Activated naive CD8-positive, alpha-beta T cell treated with anti-CD3 and anti-CD28 coated beads, Interleukin-2, amount 50 U/mL, for 24 hours (primary cell): ENCODE results near the gene LEMD3.
"Not testable (repeated sequence)": the region's sequence is repeated elsewhere in the genome, so short reads cannot be mapped to it uniquely, and the experiment has no call there.

Experiments
- ATAC-seq: fragments of 150-1000 bp; cut with Tn5 transposase; one replicate; pipeline ENCODE4 v1.10.0; 2021
- DNase-seq: peaks from one replicate; pipeline ENCODE4 v3.0.0; 2021
- H3K27ac Mint-ChIP-seq: one replicate; pipeline ENCODE4 v1.8.0; 2021; ENCODE audit warnings: mild to moderate bottlenecking, mixed read lengths
- H3K27me3 Mint-ChIP-seq: one replicate; pipeline ENCODE4 v1.8.0; 2021; ENCODE audit warnings: mixed read lengths
- H3K36me3 Mint-ChIP-seq: one replicate; pipeline ENCODE4 v1.8.0; 2021; ENCODE audit warnings: low read depth, mixed read lengths
- H3K4me1 Mint-ChIP-seq: one replicate; pipeline ENCODE4 v1.8.0; 2021; ENCODE audit warnings: mixed read lengths
- H3K4me3 Mint-ChIP-seq: one replicate; pipeline ENCODE4 v1.8.0; 2021; ENCODE audit warnings: mild to moderate bottlenecking, moderate library complexity, mixed read lengths
- H3K9me3 Mint-ChIP-seq: one replicate; pipeline ENCODE4 v1.8.0; 2021; ENCODE audit warnings: mixed read lengths

Gene LEMD3

DNA sequence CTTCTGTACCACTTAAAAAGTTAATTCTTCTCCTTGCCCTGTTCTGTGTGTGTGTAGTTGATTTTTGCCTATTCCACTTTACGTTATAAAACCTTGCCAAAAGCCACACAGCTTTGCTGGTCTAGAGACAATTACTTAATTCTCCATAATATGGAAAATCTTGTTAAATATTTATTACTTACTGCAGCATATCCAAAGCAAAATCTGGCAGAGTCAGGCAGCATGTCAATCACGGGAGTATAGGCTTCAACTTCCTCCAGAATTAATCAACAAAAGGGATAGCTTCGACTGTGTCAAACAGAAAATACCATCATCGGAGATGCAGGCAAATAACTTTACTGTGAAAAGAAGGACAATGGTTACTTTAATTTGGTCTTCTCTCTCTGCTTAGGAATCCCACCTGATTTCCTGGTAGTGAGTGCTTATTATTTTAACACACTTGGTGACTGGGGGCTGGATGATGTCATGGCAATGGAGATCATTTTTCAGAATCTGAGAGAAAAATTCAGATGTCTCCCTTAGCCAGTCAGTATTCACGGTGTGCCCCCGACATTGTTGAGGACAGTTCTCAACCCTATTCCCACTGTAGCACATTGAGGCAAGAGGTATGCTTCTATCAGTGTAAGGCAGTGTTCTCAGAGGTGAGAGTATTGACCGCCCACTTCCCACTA lies 105.4 kb downstream of the LEMD3 start:
- no peak for DNase-seq
- no peak for ATAC-seq
- Mint-ChIP-seq H3K9me3 (no peaks in the 10 kb centered on the region), H3K4me3 (no peak overlapping the region), H3K4me1 (peaks cover 3% of the 10 kb centered on the region), H3K27ac (no peak overlapping the region), H3K27me3 (peaks cover 50% of the 10 kb centered on the region), H3K36me3 (no peaks in the 10 kb centered on the region)

DNA sequence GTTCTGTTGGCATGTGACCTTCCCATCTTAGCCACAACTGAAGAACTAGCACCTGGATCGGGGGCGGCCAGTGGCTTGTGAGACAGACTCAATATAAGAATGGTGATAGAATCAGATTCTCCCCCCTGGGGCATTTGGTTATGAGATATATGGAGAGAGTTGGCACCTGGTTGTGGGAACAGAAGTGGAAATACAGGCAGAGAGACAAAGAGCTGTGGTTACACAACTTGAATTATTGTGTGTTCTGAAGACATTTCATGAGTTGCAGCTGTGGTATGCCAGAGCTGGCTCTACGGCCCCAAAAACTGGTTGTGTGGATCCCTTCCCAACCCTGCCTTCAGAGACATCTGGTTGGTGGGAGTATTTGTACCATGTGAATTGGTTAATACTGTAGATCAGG lies 106.2 kb downstream of the LEMD3 start:
- Mint-ChIP-seq H3K9me3 (no peaks in the 10 kb centered on the region), H3K36me3 (no peaks in the 10 kb centered on the region), H3K27me3 (peaks cover 57% of the 10 kb centered on the region), H3K27ac (no peak overlapping the region), H3K4me3 (no peak overlapping the region), H3K4me1 (peaks cover 3% of the 10 kb centered on the region)
- ATAC-seq = no peak
- no peak for DNase-seq

DNA sequence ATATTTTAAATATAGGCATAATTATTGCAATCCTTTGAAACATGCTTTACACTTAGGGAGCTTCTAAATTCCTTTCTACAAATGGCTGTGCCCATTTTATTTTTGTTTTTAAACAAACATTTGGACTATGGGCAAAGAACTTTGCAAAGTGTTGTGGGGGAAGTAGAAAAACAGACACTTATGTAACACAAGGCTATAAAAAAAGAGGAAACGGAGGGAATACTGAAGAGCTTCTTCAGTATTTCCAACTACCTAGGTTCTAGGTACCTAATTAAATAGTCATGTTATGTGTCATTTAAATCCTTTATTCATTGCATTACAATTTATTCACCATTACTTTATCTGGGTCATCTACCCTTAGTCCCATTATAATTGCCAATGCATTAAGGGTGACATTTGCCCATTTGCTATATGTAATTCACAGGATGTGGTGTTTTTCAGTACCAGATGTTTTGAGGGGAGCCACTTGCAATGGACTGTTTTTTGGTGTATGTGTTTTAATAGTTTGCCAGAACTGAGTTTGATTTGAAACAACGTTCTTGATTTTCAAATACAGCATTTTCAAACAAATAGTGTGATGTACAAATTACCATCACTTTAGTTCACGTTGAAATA lies 107.6 kb downstream of the LEMD3 start:
- H3K27ac Mint-ChIP-seq = no peak overlapping the region
- no peaks in the 10 kb centered on the region for H3K36me3 Mint-ChIP-seq
- no peak overlapping the region for H3K4me3 Mint-ChIP-seq
- ATAC-seq (no peak), DNase-seq (no peak)
- peaks cover 3% of the 10 kb centered on the region for H3K4me1 Mint-ChIP-seq
- peaks cover 69% of the 10 kb centered on the region for H3K27me3 Mint-ChIP-seq
- H3K9me3 Mint-ChIP-seq = no peaks in the 10 kb centered on the region

DNA sequence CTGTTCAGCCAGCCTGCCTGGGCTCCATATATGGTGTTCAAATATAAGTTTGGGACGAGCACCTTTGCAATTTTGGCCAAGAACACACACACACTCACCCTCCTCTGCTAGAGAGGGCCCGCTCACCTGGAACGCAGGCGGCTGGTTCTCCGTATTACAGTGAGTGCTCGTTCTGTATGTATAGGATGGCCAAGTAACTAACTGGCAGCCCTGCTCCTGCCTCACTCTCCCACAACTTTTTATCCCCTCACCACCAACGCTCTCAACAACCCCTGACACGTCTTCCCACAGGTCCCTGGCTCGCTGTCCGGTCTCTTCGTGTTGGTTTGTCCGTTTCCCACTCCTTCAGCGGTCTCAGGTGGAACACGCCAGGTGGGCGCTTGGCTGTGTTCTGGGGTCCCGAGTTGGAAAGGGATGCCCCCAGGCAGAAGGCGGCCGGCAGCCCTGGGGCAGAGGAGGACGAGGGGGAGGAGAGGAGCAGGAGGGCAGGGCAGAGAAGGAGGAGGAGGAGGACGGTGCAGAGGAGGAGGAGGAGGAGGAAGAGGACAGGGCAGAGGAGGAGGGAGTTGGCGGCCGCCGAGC lies 108.7 kb downstream of the LEMD3 start:
- Mint-ChIP-seq H3K4me3 (peak overlapping the region; percentile 44), H3K4me1 (peaks cover 3% of the 10 kb centered on the region), H3K36me3 (no peaks in the 10 kb centered on the region), H3K27ac (no peak overlapping the region), H3K9me3 (no peaks in the 10 kb centered on the region), H3K27me3 (peaks cover 72% of the 10 kb centered on the region)
- DNase-seq = no peak
- ATAC-seq = peak; percentile 22

DNA sequence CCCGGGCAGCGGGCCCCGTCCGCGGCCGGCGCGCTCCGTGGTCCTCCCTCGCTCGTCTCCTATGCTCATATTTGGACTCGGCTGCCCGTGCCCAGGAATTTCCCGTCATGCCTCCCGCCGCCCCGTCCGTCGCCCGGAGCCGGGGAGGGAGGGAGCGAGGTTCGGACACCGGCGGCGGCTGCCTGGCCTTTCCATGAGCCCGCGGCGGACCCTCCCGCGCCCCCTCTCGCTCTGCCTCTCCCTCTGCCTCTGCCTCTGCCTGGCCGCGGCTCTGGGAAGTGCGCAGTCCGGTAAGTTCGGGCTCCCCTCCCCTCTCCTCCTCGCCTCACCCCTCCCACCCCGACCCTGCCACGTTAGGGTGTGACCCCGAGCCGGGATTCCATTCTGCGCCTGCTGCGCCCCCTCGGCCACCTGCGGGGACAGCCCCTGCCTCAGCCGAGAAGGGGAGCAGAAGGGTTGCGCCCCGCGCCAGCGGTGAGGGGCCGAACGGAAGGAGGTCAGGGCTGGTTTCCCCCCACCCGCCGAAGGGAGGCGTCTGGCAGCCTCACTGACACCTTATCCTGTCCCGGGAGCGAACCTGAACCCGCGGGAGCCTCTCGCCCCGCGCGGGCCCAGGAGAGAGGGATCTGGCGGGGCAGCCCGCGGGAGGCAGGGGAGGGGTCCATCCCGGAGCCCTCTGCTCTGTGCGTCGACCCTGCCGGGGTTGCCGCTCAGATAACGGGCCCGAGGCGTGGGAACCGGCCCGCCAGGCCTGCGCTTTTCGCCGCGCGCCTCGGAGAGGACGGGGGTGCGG lies 109.4 kb downstream of the LEMD3 start, which contains the start of gene MSRB3:
MSRB3 (plus strand) TSS at position 108 of the 793 bp plus-strand sequence. CDS start 29,897 bp downstream, outside the sequence.
- DNase-seq = peak; percentile 20
- Mint-ChIP-seq H3K36me3 (no peaks in the 10 kb centered on the region), H3K4me3 (peak within 1 kb of the TSS; percentile 68), H3K9me3 (no peaks in the 10 kb centered on the region), H3K27me3 (peaks cover 69% of the 10 kb centered on the region), H3K27ac (no peak within 1 kb of the TSS), H3K4me1 (peaks cover 3% of the 10 kb centered on the region)
- peak; percentile 66 for ATAC-seq

DNA sequence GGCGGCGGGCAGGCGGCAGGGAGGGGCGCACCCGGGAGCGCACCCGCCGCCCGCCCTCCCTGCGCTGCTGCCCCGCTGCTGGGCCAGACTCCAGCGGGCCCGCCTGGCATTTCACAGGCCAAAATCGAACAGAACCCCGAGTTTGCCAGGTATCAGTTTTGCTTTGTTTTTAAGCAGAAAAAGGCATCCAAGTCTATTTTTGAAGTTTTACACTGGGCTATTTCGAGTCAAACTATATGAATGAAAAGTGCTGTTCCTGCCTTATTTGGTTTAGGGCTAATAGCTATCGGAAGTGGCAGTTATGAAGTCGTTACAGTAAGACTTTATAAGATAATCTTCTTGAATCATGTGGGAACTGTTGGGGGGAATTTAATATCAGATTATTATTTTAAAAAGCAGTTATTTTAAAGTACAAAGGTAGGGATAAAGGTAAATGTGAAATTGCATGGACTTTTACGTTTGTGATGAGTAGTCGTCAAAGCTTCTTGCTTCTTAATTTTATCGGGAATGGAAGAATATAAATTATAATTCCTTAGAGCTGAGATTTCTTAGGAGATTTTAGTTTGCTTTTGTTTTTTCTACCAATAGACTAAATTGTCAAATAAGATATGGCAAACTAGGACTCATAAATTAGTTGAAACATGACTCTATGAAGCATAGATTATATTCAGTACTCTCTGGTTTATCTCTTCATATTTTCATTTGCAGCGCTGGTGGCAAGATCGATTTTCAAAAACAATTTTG lies 110.2 kb downstream of the LEMD3 start:
- peaks cover 3% of the 10 kb centered on the region for H3K4me1 Mint-ChIP-seq
- H3K9me3 Mint-ChIP-seq = no peaks in the 10 kb centered on the region
- H3K27me3 Mint-ChIP-seq = peaks cover 65% of the 10 kb centered on the region
- DNase-seq (no peak), ATAC-seq (no peak)
- H3K27ac Mint-ChIP-seq = no peak overlapping the region
- H3K36me3 Mint-ChIP-seq = no peaks in the 10 kb centered on the region
- peak overlapping the region; percentile 68 for H3K4me3 Mint-ChIP-seq

DNA sequence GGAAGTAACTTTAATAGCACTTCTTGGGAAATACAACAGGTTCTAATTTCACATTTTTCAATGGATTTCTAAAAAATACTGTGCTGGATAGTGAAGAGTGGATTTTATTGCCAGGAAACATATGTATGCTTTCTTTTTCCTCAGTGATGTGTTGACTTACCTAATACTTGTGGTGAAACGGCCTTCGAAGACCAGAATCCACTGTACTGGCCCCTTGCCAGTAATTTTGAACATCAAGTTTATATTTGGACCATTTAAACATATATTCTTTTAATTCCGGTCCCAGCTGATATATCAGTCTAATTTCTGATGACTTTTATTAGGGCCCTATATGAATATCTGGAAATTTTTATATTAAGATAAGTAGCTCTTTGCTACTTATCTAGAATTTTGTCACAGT lies 110.9 kb downstream of the LEMD3 start:
- no peak overlapping the region for H3K27ac Mint-ChIP-seq
- peaks cover 60% of the 10 kb centered on the region for H3K27me3 Mint-ChIP-seq
- H3K36me3 Mint-ChIP-seq = no peaks in the 10 kb centered on the region
- ATAC-seq (no peak), DNase-seq (no peak)
- peaks cover 3% of the 10 kb centered on the region for H3K4me1 Mint-ChIP-seq
- H3K4me3 Mint-ChIP-seq = no peak overlapping the region
- no peaks in the 10 kb centered on the region for H3K9me3 Mint-ChIP-seq

DNA sequence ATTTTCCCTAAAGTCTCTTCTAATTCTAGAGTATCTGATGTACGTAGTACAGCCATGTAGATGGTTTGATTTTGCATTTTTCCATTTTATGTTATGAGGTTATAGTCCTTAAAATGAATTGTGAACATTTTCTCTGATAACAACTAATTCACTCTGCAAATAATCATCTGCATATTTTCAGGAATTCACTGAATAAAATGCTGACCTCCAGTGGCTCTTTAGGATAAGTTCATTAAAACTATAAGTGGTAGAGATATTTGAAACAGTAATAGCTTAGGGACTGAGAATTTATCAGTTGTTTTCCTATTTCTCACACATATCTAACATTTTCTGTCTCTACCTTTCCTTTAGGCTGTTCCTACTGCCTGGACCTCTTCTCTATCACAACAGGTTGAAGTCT lies 113.5 kb downstream of the LEMD3 start:
- no peaks in the 10 kb centered on the region for H3K36me3 Mint-ChIP-seq
- DNase-seq (no peak), ATAC-seq (no peak)
- peaks cover 3% of the 10 kb centered on the region for H3K4me1 Mint-ChIP-seq
- H3K27ac Mint-ChIP-seq = no peak overlapping the region
- H3K9me3 Mint-ChIP-seq = no peaks in the 10 kb centered on the region
- no peak overlapping the region for H3K4me3 Mint-ChIP-seq
- H3K27me3 Mint-ChIP-seq = peaks cover 45% of the 10 kb centered on the region

DNA sequence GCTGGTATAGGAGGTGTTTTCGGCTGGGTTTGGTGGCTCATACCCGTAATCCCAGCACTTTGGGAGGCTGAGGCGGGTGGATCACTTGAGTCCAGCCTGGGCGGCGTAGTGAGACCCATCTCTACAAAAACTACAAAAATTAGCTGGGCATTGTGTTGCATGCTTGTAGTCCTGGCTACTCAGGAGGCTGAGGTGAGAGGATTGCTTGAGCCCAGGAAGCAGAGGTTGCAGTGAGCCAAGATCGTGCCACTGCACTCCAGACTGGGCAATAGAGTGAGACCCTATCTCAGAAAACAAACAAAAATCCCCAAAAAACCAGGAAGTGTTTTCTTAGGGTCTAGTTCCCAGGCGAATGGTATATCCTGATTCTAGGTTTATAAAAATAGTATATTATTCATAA lies 116.1 kb downstream of the LEMD3 start:
- not testable (repeated sequence) for H3K27ac Mint-ChIP-seq, DNase-seq, H3K4me1 Mint-ChIP-seq, H3K4me3 Mint-ChIP-seq, H3K9me3 Mint-ChIP-seq, ATAC-seq, H3K36me3 Mint-ChIP-seq
- H3K27me3 Mint-ChIP-seq = peaks cover 29% of the 10 kb centered on the region

DNA sequence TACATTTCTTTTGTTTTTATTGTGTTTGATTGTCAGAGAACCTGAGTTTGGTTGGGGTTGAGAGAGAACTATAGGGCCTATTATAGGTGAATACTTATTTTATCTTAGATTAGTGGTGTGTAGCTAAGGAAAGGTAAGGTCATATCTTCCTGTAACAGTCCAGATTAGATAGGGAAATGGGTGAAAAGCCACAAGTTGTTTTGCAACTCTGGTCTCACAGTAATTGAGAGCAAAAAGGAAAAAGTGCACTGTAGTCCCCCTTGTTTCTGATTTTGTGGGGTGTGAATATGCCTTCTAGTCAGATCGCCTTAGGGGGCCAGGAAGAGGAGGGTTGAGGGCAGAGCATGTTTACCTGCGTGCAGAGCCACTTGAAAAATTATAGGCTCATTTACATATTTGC lies 118.0 kb downstream of the LEMD3 start:
- Mint-ChIP-seq H3K4me1 (no peaks in the 10 kb centered on the region), H3K36me3 (no peaks in the 10 kb centered on the region), H3K9me3 (no peaks in the 10 kb centered on the region), H3K27ac (no peak overlapping the region), H3K4me3 (no peak overlapping the region), H3K27me3 (peaks cover 15% of the 10 kb centered on the region)
- ATAC-seq (no peak), DNase-seq (no peak)

DNA sequence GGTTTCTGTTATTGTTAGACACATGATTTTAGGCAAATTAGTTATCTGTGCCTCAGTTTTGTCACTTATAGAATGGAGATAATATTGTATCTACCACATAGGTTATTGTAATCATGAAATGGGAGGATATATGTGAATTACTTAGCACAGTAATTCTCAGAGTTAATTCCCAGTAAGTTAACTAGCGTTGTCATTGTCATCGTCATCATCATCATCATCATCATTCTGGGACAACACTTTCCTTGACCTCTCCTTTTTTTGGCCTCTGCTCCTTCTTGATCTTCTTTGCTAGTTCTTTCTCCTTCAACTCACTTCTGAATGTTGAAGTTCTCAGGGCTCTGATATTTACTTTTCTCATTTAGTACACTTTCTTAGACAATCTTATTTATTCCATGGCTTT lies 122.9 kb downstream of the LEMD3 start:
- no peak overlapping the region for H3K27ac Mint-ChIP-seq

DNA sequence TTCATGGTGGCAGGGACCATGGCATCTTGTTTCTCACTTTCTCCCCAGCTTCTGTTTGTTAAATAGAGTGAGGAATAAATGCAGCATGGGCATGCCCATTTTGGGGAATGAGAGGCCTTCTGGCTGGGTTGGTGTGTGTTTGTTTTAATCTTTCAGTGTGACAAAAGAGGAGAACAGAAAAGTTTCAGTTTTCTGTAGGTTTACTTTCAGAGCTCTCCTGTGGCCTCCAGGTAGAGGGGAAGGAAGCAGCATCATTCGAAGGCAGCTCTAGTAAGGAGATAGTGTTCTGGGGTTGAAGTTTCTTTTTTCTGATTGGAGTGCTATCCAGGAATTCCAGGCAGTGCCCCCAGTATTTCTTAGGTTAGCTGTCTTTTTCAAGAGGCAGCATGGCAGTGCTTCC lies 124.4 kb downstream of the LEMD3 start:
- Mint-ChIP-seq H3K27ac (no peak overlapping the region), H3K27me3 (peaks cover 12% of the 10 kb centered on the region), H3K4me1 (no peaks in the 10 kb centered on the region), H3K36me3 (no peaks in the 10 kb centered on the region), H3K4me3 (no peak overlapping the region), H3K9me3 (peaks cover 7% of the 10 kb centered on the region)
- DNase-seq = no peak
- no peak for ATAC-seq

More for the DNA sequence above, 122.9 kb downstream of the LEMD3 start:
- DNase-seq = no peak
- Mint-ChIP-seq H3K36me3 (no peaks in the 10 kb centered on the region), H3K9me3 (peaks cover 7% of the 10 kb centered on the region), H3K4me1 (no peaks in the 10 kb centered on the region), H3K4me3 (no peak overlapping the region), H3K27me3 (peaks cover 13% of the 10 kb centered on the region)
- no peak for ATAC-seq

DNA sequence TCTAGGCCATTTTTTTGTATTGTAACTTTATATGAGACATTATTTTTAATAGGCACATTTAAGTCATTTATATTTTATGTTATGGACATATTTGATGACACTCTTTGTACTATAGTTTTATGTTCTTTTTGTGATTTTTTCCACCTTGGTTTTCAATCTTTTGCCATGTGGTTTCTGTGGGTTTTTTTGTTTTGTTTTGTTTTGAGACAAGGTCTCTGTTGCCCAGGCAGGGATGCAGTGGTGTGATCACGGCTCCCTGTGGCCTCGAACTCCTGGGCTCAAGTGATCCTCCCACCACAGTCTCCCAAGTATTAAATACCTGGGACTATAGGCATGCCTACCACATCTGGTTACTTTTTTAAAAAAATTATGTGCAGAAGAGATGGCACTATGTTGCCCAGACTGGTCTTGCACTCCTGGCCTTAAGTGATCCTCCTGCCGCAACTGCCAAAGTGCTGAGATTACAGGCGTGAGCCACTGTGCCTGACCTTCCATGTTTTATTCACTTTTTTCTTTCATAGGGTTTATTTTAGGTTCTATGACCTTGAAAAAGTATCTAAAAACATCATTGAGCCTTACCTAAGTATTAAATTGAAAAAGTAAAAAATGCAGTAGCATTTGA lies 125.4 kb downstream of the LEMD3 start:
- Mint-ChIP-seq H3K36me3 (no peaks in the 10 kb centered on the region), H3K4me3 (no peak overlapping the region), H3K27ac (no peak overlapping the region), H3K9me3 (peaks cover 7% of the 10 kb centered on the region), H3K4me1 (no peaks in the 10 kb centered on the region), H3K27me3 (peaks cover 12% of the 10 kb centered on the region)
- no peak for DNase-seq
- ATAC-seq = no peak
